ENCODE results near the gene CBS.

Gene CBS

GRCh38 chr21:43025636-43026180, 49.9 kb downstream of the CBS start:
- H3K9me3 ChIP-seq (replicated peaks; ENCODE audit: insufficient read depth, low read length): no peaks in the 10 kb centered on the region
- no peaks in the 10 kb centered on the region for H3K36me3 ChIP-seq (replicated peaks; ENCODE audit: insufficient read depth, low read length)
- no peak overlapping the region for H3K27ac ChIP-seq (ENCODE audit: low read length)
- H3K4me1 ChIP-seq (ENCODE audit: low read length): no peaks in the 10 kb centered on the region
- no peaks in the 10 kb centered on the region for H3F3A ChIP-seq (ENCODE audit: insufficient read depth, low read length)
- no peak overlapping the region for H3K4me2 ChIP-seq (ENCODE audit: low read depth, low read length)
- no peak for TF ChIP-seq CTCF (IDR thresholded peaks at IDR 0.05; ENCODE audit: low read length)
- no peak for TF ChIP-seq EZH2 (optimal IDR thresholded peaks at IDR 0.05; ENCODE audit: low read depth, low read length)
- no peak for TF ChIP-seq EZH2phosphoT487 (IDR thresholded peaks at IDR 0.05; ENCODE audit: low read length)
- no peak overlapping the region for H2AFZ ChIP-seq (ENCODE audit: low read length)
- DNase-seq: no peak
- H3K4me3 ChIP-seq (ENCODE audit: low read length): no peak overlapping the region
- H3K9me2 ChIP-seq (replicated peaks; ENCODE audit: insufficient read depth, low read length): no peaks in the 10 kb centered on the region
- H3K27me3 ChIP-seq (replicated peaks; ENCODE audit: insufficient read depth, low read length): no peaks in the 10 kb centered on the region
- no peaks in the 10 kb centered on the region for H3K79me2 ChIP-seq (ENCODE audit: low read length)
- H4K20me1 ChIP-seq (ENCODE audit: insufficient read depth, low read length): no peaks in the 10 kb centered on the region
- H3K9ac ChIP-seq (ENCODE audit: low read length): no peak overlapping the region

GRCh38 chr21:43024439-43025136, 51.0 kb downstream of the CBS start:
- Histone ChIP-seq H4K20me1 (ENCODE audit: insufficient read depth, low read length) (no peaks in the 10 kb centered on the region), H3K9ac (ENCODE audit: low read length) (no peak overlapping the region), H3F3A (ENCODE audit: insufficient read depth, low read length) (no peaks in the 10 kb centered on the region), H3K36me3 (replicated peaks; ENCODE audit: insufficient read depth, low read length) (no peaks in the 10 kb centered on the region), H3K4me1 (ENCODE audit: low read length) (no peaks in the 10 kb centered on the region), H3K9me3 (replicated peaks; ENCODE audit: insufficient read depth, low read length) (no peaks in the 10 kb centered on the region), H3K4me2 (ENCODE audit: low read depth, low read length) (no peak overlapping the region), H3K4me3 (ENCODE audit: low read length) (no peak overlapping the region), H2AFZ (ENCODE audit: low read length) (no peak overlapping the region), H3K27ac (ENCODE audit: low read length) (no peak overlapping the region), H3K27me3 (replicated peaks; ENCODE audit: insufficient read depth, low read length) (no peaks in the 10 kb centered on the region), H3K9me2 (replicated peaks; ENCODE audit: insufficient read depth, low read length) (no peaks in the 10 kb centered on the region), H3K79me2 (ENCODE audit: low read length) (no peaks in the 10 kb centered on the region)
- TF ChIP-seq EZH2 (optimal IDR thresholded peaks at IDR 0.05; ENCODE audit: low read depth, low read length) (no peak), EZH2phosphoT487 (IDR thresholded peaks at IDR 0.05; ENCODE audit: low read length) (no peak), CTCF (IDR thresholded peaks at IDR 0.05; ENCODE audit: low read length) (no peak)
- DNase-seq: no peak

- TF ChIP-seq EZH2phosphoT487 (IDR thresholded peaks at IDR 0.05; ENCODE audit: low read length) (no peak), EZH2 (optimal IDR thresholded peaks at IDR 0.05; ENCODE audit: low read depth, low read length) (no peak), CTCF (IDR thresholded peaks at IDR 0.05; ENCODE audit: low read length) (no peak)
- DNase-seq: no peak
- no peak overlapping the region for H3K4me2 ChIP-seq (ENCODE audit: low read depth, low read length)
- no peaks in the 10 kb centered on the region for H3K27me3 ChIP-seq (replicated peaks; ENCODE audit: insufficient read depth, low read length)
- H3K9me3 ChIP-seq (replicated peaks; ENCODE audit: insufficient read depth, low read length): no peaks in the 10 kb centered on the region
- H2AFZ ChIP-seq (ENCODE audit: low read length): no peak overlapping the region
- no peaks in the 10 kb centered on the region for H3K4me1 ChIP-seq (ENCODE audit: low read length)
- H3K9me2 ChIP-seq (replicated peaks; ENCODE audit: insufficient read depth, low read length): no peaks in the 10 kb centered on the region
- no peak overlapping the region for H3K9ac ChIP-seq (ENCODE audit: low read length)
- H4K20me1 ChIP-seq (ENCODE audit: insufficient read depth, low read length): no peaks in the 10 kb centered on the region
- no peaks in the 10 kb centered on the region for H3K79me2 ChIP-seq (ENCODE audit: low read length)
- no peak overlapping the region for H3K4me3 ChIP-seq (ENCODE audit: low read length)
- no peak overlapping the region for H3K27ac ChIP-seq (ENCODE audit: low read length)
- H3F3A ChIP-seq (ENCODE audit: insufficient read depth, low read length): no peaks in the 10 kb centered on the region
- H3K36me3 ChIP-seq (replicated peaks; ENCODE audit: insufficient read depth, low read length): no peaks in the 10 kb centered on the region
These were observed 52.5 kb downstream of the CBS start for GRCh38 chr21:43023175-43023574.
